Erythroblast (primary cell): ENCODE measurements around the gene AKAP13.

Experiments used
- GATA1 ChIP-seq: IDR thresholded peaks from 2 replicates; pipeline ENCODE4 v1.6.1; 2011; ENCODE audit warnings: low read depth, mild to moderate bottlenecking, control low read depth, low read length, moderate library complexity
- POLR2A ChIP-seq: IDR thresholded peaks from 2 replicates; pipeline ENCODE4 v1.6.1; 2011; ENCODE audit warnings: mild to moderate bottlenecking, low read length

- TF ChIP-seq POLR2A (no peak), GATA1 (no peak)
Measured at GRCh38 chr15:85741021-85741421, 360.6 kb downstream of the AKAP13 start.
